Mesothelial cell of epicardium (in vitro differentiated cells): ENCODE measurements around the gene TREM1. TPM values are rescaled to one million over a fixed set of nuclear protein-coding genes. Genes with fewer than 3 reads are reported as not detected.

Experiments used
- DNase-seq, 2 experiments: peaks; one replicate each; pipeline ENCODE4 v3.0.0; 2021; ENCODE audit warnings: low spot score in 2 of 2; ENCODE audit not compliant: unreplicated experiment in 2 of 2
- H3K27ac Mint-ChIP-seq: 2 replicates; pipeline ENCODE4 v1.8.0; 2021; ENCODE audit warnings: mixed read lengths
- H3K27me3 Mint-ChIP-seq: 2 replicates; pipeline ENCODE4 v1.8.0; 2021; ENCODE audit warnings: low read depth, mixed read lengths
- H3K36me3 Mint-ChIP-seq: 2 replicates; pipeline ENCODE4 v1.8.0; 2021; ENCODE audit warnings: mixed read lengths
- H3K4me1 Mint-ChIP-seq: 2 replicates; pipeline ENCODE4 v1.8.0; 2021; ENCODE audit warnings: mixed read lengths
- H3K4me3 Mint-ChIP-seq: 2 replicates; pipeline ENCODE4 v1.8.0; 2021; ENCODE audit warnings: mild to moderate bottlenecking, moderate library complexity, mixed read lengths
- H3K9me3 Mint-ChIP-seq: 2 replicates; pipeline ENCODE4 v1.8.0; 2021; ENCODE audit warnings: mixed read lengths
- total RNA-seq: library from RNA; stranded (reverse); gene quantifications from 3 replicates; pipeline ENCODE4 v1.2.1, GENCODE V29; 2021
- TF ChIP-seq, protein P1 (sequence below): fragments of 200-600 bp; sonication (generic); IDR thresholded peaks from one replicate; pipeline ENCODE4 v1.5.0; 2021; ENCODE audit warnings: antibody characterized with exemption; ENCODE audit not compliant: unreplicated experiment

Gene TREM1
- total RNA-seq, 1 donor from 2014 or later = not detected

DNA sequence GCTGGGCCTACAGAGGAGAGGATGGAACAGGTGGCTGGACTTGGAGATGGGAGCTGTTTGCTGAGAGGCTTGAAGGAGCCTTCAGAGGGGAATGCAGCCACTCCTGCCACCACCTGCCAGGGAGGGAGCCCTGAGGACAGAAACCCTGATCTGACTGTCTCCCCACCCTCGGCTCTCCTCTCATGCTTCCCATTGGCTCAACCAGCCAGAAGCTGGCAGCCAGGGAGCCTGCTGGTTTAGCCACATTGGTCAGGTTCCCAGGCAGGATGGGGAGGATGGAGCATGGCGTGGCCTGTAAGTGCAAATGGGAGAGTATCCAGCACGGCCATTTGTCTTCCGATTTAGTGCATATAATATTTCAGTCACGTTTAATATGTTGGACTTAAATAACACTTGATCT, 12.8 kb downstream of the TREM1 start:
- Mint-ChIP-seq H3K27ac (no peak overlapping the region), H3K36me3 (no peaks in the 10 kb centered on the region), H3K27me3 (peaks cover 65% of the 10 kb centered on the region), H3K9me3 (no peaks in the 10 kb centered on the region), H3K4me3 (no peak overlapping the region), H3K4me1 (peaks cover 2% of the 10 kb centered on the region)
- TF ChIP-seq, protein P1, sequence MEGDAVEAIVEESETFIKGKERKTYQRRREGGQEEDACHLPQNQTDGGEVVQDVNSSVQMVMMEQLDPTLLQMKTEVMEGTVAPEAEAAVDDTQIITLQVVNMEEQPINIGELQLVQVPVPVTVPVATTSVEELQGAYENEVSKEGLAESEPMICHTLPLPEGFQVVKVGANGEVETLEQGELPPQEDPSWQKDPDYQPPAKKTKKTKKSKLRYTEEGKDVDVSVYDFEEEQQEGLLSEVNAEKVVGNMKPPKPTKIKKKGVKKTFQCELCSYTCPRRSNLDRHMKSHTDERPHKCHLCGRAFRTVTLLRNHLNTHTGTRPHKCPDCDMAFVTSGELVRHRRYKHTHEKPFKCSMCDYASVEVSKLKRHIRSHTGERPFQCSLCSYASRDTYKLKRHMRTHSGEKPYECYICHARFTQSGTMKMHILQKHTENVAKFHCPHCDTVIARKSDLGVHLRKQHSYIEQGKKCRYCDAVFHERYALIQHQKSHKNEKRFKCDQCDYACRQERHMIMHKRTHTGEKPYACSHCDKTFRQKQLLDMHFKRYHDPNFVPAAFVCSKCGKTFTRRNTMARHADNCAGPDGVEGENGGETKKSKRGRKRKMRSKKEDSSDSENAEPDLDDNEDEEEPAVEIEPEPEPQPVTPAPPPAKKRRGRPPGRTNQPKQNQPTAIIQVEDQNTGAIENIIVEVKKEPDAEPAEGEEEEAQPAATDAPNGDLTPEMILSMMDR = no peak
- DNase-seq = no peak

DNA sequence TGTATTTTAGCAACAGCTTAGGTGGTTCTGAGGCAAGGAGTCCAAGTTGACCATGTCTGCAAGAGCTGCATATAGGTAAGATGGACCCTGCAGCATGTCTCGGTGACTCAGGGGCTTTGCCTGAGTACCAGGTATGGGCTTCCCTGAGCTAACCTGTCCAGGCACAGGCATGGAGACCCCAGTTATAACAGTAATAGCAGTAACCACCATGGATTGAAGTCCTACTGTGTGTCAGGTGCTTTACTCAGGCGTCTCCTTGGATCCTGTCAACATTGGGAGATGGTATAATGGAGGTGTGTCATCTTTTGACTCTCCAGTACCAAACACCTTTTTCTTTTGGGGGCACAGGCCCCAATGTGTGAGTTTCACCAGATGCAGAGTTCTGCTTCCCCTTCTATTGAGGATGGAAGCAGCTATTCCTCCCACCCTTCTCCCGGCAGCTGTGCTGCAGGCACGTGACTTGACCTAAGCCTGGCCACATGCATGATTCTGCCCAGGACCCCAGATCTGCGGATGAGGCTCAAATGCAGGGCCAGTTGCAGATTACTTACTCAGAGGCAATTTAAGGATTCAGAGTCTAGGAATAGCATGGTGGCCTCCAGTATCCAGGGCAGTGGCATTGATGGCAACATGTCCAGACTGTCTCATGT, 13.8 kb downstream of the TREM1 start:
- H3K9me3 Mint-ChIP-seq = no peaks in the 10 kb centered on the region
- H3K4me1 Mint-ChIP-seq = no peaks in the 10 kb centered on the region
- H3K27me3 Mint-ChIP-seq = peaks cover 63% of the 10 kb centered on the region
- H3K4me3 Mint-ChIP-seq = no peak overlapping the region
- H3K27ac Mint-ChIP-seq = no peak overlapping the region
- TF ChIP-seq, protein P1 = no peak
- H3K36me3 Mint-ChIP-seq = no peaks in the 10 kb centered on the region
- DNase-seq = no peak

DNA sequence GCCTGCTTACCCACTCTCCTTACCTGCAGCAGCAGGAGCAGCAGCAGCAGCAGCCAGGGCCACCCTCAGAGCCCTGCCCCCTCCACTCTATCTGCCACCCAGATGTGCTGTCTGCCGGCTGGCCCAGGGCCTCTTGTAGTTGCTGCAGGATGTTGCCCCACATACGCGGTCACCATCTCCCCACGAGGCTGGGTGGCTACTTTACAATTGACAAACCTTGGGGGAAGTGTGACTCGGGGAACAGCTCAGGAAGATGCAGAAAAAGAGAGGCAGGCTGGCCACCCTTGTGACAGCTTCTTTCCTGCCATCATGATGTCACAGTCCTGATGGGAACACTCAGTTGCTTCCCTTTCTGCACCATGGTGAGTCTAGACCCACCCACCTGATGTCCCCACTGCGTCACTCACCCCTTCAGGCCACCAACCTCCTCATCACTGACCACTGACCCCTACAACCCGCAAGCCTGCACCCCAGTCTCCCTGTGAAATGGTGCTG, 14.5 kb downstream of the TREM1 start:
- DNase-seq = no peak
- no peaks in the 10 kb centered on the region for H3K4me1 Mint-ChIP-seq
- H3K36me3 Mint-ChIP-seq = no peaks in the 10 kb centered on the region
- H3K27ac Mint-ChIP-seq = no peak overlapping the region
- peaks cover 63% of the 10 kb centered on the region for H3K27me3 Mint-ChIP-seq
- TF ChIP-seq, protein P1 = no peak
- H3K9me3 Mint-ChIP-seq = no peaks in the 10 kb centered on the region
- no peak overlapping the region for H3K4me3 Mint-ChIP-seq

DNA sequence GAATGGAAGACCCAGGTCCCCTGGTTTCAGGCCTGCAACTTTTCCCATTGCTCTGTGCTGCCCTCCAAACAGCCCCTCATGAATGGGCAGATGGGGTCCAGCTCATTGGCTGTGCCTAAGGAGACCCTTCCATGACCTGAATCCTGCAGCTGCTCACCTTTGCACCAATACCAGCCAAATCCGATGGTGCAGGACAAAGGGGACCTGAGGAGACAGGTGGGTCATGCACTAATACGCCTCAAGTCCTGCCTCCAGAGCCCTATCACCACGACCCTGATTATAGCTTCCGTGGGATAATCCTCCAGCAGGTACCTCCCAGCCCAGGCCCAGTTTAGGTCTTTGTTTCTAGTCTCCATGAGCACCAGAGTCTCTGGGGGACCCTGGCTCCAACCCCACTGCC, 16.8 kb downstream of the TREM1 start:
- DNase-seq = no peak
- no peaks in the 10 kb centered on the region for H3K4me1 Mint-ChIP-seq
- no peaks in the 10 kb centered on the region for H3K9me3 Mint-ChIP-seq
- H3K36me3 Mint-ChIP-seq = no peaks in the 10 kb centered on the region
- no peak overlapping the region for H3K4me3 Mint-ChIP-seq
- TF ChIP-seq, protein P1 = no peak
- peaks cover 49% of the 10 kb centered on the region for H3K27me3 Mint-ChIP-seq
- H3K27ac Mint-ChIP-seq = no peak overlapping the region

DNA sequence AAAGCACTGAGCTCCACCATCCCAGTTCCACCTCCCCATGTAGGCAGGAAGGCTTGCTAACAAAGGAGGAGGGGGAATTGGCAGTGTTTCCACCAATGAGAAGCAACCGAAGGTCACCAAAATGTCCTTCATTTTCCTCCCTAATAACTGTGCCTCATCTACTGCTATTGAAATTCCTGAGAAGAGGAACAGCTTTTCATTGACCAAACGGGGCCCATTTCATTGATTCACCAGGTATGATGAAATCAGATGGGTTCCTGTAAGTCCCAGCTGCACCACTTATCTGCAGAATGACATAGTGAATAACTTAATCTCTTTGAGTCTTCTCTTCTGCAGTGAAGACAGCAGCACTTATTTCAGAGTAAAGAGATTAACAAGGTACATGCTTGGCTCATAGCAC, 17.3 kb downstream of the TREM1 start:
- H3K9me3 Mint-ChIP-seq = no peaks in the 10 kb centered on the region
- TF ChIP-seq, protein P1 = no peak
- no peak overlapping the region for H3K4me3 Mint-ChIP-seq
- no peak overlapping the region for H3K27ac Mint-ChIP-seq
- no peaks in the 10 kb centered on the region for H3K4me1 Mint-ChIP-seq
- DNase-seq = no peak
- H3K36me3 Mint-ChIP-seq = no peaks in the 10 kb centered on the region
- peaks cover 43% of the 10 kb centered on the region for H3K27me3 Mint-ChIP-seq
